ENCODE results near the gene NACC1.

DNA sequence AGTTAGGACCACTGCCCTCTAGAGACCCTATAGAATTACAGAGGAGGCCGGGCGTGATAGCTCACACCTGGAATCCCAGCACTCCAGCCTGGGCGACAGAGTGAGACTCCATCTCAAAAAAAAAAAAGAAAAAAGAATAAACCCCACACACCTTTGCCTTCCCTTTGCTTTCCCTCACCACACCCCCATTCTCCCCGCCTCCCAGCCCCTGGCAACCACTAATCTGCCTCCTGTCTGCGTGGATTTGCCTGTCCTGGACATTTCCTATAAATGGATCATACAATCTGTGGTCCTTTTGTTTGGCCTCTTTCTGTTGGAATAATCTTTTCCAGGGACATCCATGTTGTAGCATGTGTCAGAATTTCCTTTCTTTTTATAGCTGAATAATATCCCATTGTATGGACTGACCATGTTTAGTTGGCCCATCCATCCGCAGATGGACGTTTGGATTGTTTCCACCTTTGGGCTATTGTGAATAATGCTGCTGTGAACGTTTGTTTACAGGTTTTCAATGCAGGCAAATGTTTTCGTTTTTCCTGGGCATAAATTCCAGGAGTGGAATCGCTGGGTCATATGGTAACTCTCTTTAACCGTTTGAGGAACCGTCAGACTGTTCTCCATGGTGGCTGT, 15.3 kb downstream of the NACC1 start:
- TF ChIP-seq, protein P1, sequence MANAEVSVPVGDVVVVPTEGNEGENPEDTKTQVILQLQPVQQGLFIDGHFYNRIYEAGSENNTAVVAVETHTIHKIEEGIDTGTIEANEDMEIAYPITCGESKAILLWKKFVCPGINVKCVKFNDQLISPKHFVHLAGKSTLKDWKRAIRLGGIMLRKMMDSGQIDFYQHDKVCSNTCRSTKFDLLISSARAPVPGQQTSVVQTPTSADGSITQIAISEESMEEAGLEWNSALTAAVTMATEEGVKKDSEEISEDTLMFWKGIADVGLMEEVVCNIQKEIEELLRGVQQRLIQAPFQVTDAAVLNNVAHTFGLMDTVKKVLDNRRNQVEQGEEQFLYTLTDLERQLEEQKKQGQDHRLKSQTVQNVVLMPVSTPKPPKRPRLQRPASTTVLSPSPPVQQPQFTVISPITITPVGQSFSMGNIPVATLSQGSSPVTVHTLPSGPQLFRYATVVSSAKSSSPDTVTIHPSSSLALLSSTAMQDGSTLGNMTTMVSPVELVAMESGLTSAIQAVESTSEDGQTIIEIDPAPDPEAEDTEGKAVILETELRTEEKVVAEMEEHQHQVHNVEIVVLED (CRISPR knock-in tag; IDR thresholded peaks at IDR 0.05; ENCODE audit: borderline replicate concordance) = no peak
- TF ChIP-seq ZNF468 (CRISPR knock-in tag; IDR thresholded peaks at IDR 0.05) = no peak
- no peak for TF ChIP-seq CEBPB (IDR thresholded peaks at IDR 0.05; ENCODE audit: borderline replicate concordance, low read depth, low read length)
- TF ChIP-seq, protein P2, sequence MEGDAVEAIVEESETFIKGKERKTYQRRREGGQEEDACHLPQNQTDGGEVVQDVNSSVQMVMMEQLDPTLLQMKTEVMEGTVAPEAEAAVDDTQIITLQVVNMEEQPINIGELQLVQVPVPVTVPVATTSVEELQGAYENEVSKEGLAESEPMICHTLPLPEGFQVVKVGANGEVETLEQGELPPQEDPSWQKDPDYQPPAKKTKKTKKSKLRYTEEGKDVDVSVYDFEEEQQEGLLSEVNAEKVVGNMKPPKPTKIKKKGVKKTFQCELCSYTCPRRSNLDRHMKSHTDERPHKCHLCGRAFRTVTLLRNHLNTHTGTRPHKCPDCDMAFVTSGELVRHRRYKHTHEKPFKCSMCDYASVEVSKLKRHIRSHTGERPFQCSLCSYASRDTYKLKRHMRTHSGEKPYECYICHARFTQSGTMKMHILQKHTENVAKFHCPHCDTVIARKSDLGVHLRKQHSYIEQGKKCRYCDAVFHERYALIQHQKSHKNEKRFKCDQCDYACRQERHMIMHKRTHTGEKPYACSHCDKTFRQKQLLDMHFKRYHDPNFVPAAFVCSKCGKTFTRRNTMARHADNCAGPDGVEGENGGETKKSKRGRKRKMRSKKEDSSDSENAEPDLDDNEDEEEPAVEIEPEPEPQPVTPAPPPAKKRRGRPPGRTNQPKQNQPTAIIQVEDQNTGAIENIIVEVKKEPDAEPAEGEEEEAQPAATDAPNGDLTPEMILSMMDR (CRISPR knock-in tag; IDR thresholded peaks at IDR 0.05) = no peak
- TF ChIP-seq ETV6 (CRISPR knock-in tag; conservative IDR thresholded peaks at IDR 0.05) = no peak
- no peak for TF ChIP-seq ZNF367 (CRISPR knock-in tag; IDR thresholded peaks at IDR 0.05; ENCODE audit: borderline replicate concordance)
- TF ChIP-seq POLR2AphosphoS5 (IDR thresholded peaks at IDR 0.05; ENCODE audit: low read depth, low read length) = no peak

Data from HepG2 (cell line).